HG03039 (cell line): Measurements from ENCODE around the gene FIBCD1.

Experiments
- ATAC-seq: cut with Tn5 transposase; IDR thresholded peaks from one replicate; pipeline ENCODE4 v1.9.1; 2021; ENCODE audit warnings: mild to moderate bottlenecking, moderate library complexity; ENCODE audit not compliant: unreplicated experiment

The FIBCD1 gene

DNA sequence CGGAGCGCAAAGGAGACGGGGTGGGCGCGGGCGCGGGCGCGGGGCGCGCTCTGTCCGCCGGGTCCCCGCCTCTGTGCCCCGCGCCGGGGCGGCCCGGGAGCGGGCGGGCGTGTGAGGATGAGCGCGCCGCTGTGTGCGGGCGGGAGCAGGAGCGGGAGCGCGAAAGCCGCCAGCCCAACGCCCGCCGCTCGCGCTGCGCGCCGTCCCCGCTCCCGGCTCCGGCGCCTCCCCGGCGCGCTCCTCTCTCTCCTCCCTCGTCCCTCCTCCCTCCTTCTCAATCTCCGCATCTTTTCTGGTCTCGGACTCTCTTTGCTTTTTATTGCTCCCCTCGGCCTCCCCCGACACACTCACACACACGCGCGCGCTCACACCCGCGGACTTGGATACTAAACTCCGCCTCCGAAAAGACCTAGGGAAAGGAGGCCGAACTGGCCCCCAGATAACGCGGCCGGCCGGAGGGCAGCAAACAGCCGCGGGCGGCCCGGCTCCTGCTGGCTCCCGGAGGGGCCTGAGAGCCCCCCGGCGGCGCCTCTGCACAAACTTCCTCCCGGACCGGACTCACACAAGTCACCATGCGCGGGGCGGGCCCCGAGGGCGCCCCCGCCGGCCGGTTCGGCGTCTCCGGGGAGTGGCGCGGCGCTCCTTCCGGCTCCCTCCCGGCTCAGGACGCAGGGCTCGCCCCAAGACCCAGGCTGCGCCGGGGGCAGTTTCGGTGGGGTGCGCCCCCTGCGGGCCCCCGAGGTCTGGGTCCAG, at the start of gene FIBCD1:
Gene FIBCD1 (minus strand): TSS at position 596 of the 753 bp plus-strand sequence. CDS start 640 bp downstream, outside the sequence.
- no peak for ATAC-seq

DNA sequence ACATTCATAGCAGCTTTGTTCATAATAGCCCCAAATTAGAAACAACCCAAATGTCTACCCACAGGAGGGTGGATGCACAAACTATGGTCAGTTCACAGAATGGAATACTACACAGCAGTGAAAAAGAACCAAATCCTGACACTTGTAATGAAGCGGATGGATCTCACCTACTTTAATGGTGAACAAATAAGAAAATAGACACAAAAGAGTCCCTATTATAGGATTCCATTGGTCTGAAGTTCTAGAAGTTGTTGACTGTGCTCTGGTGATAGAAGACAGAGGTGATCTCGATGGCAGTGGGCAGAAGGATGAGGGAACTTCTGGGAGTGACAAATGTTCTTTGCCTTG, 49.3 kb upstream of the FIBCD1 start:
- no peak for ATAC-seq

- no peak for ATAC-seq
Measured at GRCh38 chr9:130987738-130988399, 48.8 kb upstream of the FIBCD1 start.

- no peak for ATAC-seq
Measured at GRCh38 chr9:130987054-130987453, 48.0 kb upstream of the FIBCD1 start.

DNA sequence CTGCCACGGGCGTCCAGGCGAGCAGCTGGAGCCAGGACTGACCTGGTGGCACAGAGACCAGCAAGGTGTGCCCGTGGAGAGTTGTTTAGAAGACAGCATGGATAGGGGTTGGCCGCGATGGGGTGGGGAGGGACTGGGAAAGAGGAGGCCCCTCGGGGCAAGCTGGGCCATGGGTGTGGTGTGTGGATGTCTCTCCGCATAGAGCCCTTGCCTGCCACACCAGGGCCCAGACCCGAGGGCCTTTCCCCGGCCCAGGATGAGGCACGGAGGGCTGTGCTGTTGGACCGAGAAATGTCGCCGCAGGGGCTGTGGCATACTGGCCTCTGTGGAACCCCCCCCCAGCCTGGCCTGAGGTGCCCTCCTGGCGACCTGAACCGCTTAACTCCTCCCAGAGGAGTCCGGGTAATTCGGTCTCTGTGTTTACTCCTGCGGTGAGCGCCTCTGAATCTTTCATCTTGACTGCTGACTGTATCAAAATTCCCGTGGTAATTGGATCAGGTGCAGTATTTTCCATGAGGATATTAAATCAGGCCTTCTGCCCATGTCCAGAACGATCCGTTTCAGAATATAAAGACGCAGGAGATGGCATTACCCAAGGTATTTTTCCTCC, 47.4 kb upstream of the FIBCD1 start:
- ATAC-seq: no peak

DNA sequence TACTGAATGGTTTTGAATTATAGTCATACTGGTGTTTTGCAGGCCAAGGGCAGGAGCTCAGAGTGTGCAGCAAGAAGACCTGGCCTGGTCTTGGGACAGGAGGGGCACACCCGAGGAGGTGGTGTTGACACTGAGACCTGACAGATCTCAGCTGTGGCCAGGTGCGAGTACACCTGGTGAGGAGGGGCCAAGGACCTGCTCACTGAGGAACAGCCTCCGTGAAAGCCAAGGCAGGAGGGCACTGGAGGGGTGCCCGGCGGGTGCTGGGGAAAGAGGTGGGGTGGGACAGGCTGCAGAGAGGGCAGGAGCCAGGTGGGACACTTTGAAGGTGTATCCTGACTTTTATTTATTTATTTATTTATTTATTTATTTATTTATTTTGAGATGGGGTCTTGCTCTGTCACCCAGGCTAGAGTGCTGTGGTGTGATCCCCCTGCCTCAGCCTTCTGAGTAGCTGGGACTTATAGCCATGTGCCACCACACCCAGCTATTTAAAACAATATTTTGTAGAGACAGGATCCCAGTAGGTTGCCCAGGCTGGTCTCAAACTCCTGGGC, 46.6 kb upstream of the FIBCD1 start:
- ATAC-seq: no peak

- no peak for ATAC-seq
Measured at GRCh38 chr9:130985029-130985428, 46.0 kb upstream of the FIBCD1 start.

DNA sequence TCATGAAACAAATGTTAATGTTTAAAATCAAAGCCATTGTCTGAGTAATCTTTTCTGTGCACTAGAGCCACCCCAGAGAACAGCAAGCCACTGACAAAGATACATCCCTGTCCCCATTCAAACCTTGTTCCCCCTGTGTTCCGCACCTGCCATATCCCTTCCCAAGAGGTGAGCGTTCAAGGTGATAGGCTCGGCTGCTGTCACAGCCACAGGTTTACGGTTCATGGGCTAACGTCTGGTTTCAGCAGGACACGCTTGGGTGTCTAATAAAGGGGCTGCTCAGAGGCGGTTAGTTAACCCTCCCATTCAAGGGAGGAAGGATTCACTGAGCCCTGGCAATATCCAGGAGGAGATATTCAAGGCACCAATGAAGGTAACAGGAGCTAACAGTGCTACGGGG, 45.5 kb upstream of the FIBCD1 start:
- no peak for ATAC-seq

- ATAC-seq: no peak
Measured at GRCh38 chr9:130983970-130984369, 44.9 kb upstream of the FIBCD1 start.

- no peak for ATAC-seq
Measured at GRCh38 chr9:130983359-130983670, 44.3 kb upstream of the FIBCD1 start.

GRCh38 chr9:130982636-130983358, 43.8 kb upstream of the FIBCD1 start:
- no peak for ATAC-seq

GRCh38 chr9:130981756-130982137, 42.7 kb upstream of the FIBCD1 start:
- no peak for ATAC-seq

DNA sequence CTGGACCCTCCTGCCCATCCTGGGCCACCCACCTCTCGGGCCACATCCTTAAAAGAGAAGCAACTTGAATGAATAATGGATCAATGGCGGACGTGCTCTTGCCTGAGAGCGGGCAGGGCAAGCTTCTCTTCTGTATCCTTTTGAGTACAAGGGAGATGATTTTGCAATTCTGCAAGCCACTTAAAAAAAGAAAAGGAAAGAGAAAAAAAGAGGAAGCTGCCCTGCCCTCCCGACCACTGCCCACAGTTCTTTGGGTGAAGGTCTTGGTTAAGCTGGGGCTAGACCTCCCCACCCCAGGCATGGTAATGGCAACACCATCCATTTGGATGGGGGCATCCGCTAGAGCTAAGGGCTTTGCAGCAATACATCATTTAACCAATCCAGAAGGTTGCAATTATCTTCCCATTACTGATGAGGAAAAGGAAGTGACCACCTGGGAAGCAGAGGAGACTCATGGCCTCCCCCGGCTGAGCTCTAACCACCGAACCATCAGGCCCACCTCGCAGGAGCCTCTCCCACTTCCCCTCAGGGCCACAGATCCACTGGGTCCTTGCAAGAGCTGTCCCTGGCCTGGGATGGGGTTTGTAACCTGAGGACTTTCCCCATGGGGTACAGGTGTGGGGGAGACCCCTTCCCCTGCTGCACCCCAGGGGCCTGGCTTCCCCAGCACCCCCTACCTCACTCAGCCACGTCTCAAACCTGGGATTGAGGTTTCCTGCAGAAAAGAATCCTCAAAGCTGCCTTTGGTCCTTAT, 42.1 kb upstream of the FIBCD1 start:
- no peak for ATAC-seq

- no peak for ATAC-seq
Measured at GRCh38 chr9:130980526-130980925, 41.5 kb upstream of the FIBCD1 start.

DNA sequence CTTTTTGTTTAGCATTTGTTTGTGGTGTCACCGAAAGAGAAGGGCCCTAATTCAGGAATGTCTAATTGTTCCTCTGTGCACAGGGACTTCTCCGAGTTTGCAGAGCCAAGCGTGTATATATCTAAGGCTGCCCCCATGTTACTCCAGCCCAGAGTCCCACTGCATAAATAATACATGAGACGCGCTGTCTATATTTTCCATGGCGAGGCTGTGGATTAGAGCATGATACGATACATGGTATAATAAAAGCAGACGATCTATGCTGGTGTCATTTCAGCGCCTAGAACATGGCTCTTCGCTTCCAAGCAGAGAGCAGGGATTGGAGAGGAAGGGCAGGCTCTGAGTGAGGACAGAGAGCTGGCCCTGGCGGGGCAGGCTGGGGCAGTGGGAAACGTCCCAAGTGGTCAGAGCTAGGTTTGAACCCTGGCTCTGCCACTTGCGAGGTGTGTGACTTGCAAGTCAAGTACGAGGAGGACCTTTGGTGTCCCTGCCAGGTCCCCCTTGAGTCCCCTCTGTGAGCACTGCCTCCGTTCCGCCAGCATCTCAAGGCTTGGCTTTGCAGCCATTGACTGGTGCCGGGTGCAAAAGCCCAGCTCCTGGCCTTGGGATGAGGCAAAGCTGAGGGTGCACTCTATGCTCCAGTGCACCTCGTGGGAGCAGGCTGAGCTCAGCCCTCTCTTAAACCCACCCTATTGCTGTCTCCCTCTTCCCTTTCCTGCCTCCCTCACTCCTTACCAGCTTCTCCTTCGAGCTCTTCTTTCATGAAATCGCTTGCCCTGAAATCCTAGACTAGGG, 40.7 kb upstream of the FIBCD1 start:
- ATAC-seq: no peak

DNA sequence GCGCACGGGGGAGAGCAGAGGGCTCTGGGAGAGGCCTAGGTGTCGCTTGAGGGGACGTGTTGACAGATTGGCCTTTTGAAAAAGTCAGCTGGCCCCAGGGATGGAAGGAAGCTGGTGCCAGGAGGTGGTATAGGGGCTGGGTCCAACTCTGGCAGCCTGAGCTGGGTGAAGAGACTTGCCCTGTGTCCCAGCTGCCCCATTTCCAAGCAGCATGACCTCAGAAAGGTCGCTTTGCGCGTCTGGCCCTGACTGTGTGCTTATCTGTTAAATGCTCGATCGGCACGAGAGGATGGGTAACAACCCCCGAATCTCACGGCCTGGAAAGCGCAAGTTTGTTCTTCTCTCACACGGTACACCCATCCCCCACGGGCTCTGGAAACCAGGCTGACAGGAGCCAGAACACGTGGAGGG, 38.8 kb upstream of the FIBCD1 start:
- ATAC-seq: no peak

- no peak for ATAC-seq
Measured at GRCh38 chr9:130975932-130976841, 37.1 kb upstream of the FIBCD1 start.

- no peak for ATAC-seq
Measured at GRCh38 chr9:130975156-130975555, 36.1 kb upstream of the FIBCD1 start.

GRCh38 chr9:130974697-130975096, 35.6 kb upstream of the FIBCD1 start:
- no peak for ATAC-seq
